SK-N-SH (cell line): Measurements from ENCODE around the gene PI3. TPM values are rescaled to one million over a fixed set of nuclear protein-coding genes. Genes with fewer than 3 reads are reported as not detected.

ENCODE experiments used
- CTCF ChIA-PET: fragments of 300-600, 350-600 bp; formaldehyde crosslinking; extraction: SDS; loops from one replicate; lab custom pipeline; 2021; lab: Yijun Ruan, JAX
- POLR2A ChIA-PET: fragments of 350-600 bp; sonication (Branson Sonifier 250); formaldehyde crosslinking; extraction: SDS; loops from one replicate; lab custom pipeline; 2020; ENCODE audit warnings: antibody characterized with exemption, inconsistent platforms; lab: Yijun Ruan, JAX
- DNase-seq: peaks from one replicate; pipeline ENCODE4 v3.0.0; 2012
- H2AFZ ChIP-seq: fragments of 200-600 bp; sonication (generic); 2 replicates; pipeline ENCODE4 v1.8.1; 2016; ENCODE audit warnings: antibody characterized with exemption, mild to moderate bottlenecking, low read depth
- H3F3A ChIP-seq: fragments of 200-600 bp; sonication (generic); replicated peaks from 2 replicates; pipeline ENCODE3; 2016; ENCODE audit warnings: antibody characterized with exemption, mild to moderate bottlenecking; ENCODE audit not compliant: insufficient read depth
- H3K27ac ChIP-seq, 2 experiments: fragments of 200-500 bp in 1 of 2; fragments of 200-600 bp in 1 of 2; sonication (Bioruptor generic) in 1 of 2; sonication (generic), shearing (Covaris generic) in 1 of 2; 2 replicates each; pipeline versions ENCODE4 v1.5.1 to v1.6.1; 2014 to 2016; ENCODE audit warnings: low read depth in 2 of 2, inconsistent platforms in 1 of 2, low read length in 1 of 2, mild to moderate bottlenecking in 1 of 2, mixed read lengths in 1 of 2
- H3K27me3 ChIP-seq: fragments of 200-600 bp; sonication (generic), shearing (Covaris generic); 2 replicates; pipeline ENCODE4 v1.6.1; 2016; ENCODE audit warnings: mixed run types; ENCODE audit not compliant: insufficient read depth
- H3K36me3 ChIP-seq, 2 experiments: fragments of 200-500 bp in 1 of 2; fragments of 200-600 bp in 1 of 2; sonication (Bioruptor generic) in 1 of 2; sonication (generic) in 1 of 2; replicated peaks in 1 of 2; 2 replicates each; pipeline versions ENCODE3 to v1.5.1; 2014 to 2016; ENCODE audit warnings: low read length in 1 of 2, mild to moderate bottlenecking in 1 of 2; ENCODE audit not compliant: insufficient read depth in 2 of 2, control insufficient read depth in 1 of 2
- H3K4me1 ChIP-seq, 2 experiments: fragments of 200-500 bp in 1 of 2; fragments of 200-600 bp in 1 of 2; sonication (Bioruptor generic) in 1 of 2; sonication (generic), shearing (Covaris generic) in 1 of 2; 2 replicates each; pipeline versions ENCODE4 v1.5.1 to v1.6.1; 2014 to 2016; ENCODE audit warnings: low read depth in 1 of 2, low read length in 1 of 2, mixed run types in 1 of 2; ENCODE audit not compliant: insufficient read depth in 2 of 2, control insufficient read depth in 1 of 2
- H3K4me2 ChIP-seq: fragments of 200-600 bp; sonication (generic), shearing (Covaris generic); 2 replicates; pipeline ENCODE4 v1.6.1; 2017; ENCODE audit warnings: mixed run types
- H3K4me3 ChIP-seq, 2 experiments: fragments of 200-500 bp in 1 of 2; fragments of 200-600 bp in 1 of 2; sonication (Bioruptor generic) in 1 of 2; sonication (generic), shearing (Covaris generic) in 1 of 2; 2 replicates each; pipeline versions ENCODE4 v1.5.1 to v1.8.1; 2014 to 2016; ENCODE audit warnings: low read depth in 2 of 2, inconsistent platforms in 1 of 2, low read length in 1 of 2, mild to moderate bottlenecking in 1 of 2, mixed read lengths in 1 of 2, moderate library complexity in 1 of 2
- H3K79me2 ChIP-seq: fragments of 200-600 bp; sonication (generic); 2 replicates; pipeline ENCODE4 v1.8.1; 2017; ENCODE audit warnings: mild to moderate bottlenecking; ENCODE audit not compliant: insufficient read depth
- H3K9ac ChIP-seq: fragments of 200-600 bp; sonication (generic); 2 replicates; pipeline ENCODE4 v1.6.1; 2017; ENCODE audit warnings: mixed run types
- H3K9me2 ChIP-seq: fragments of 200-600 bp; sonication (generic); 2 replicates; pipeline ENCODE4 v1.6.1; 2017; ENCODE audit warnings: mixed run types
- H3K9me3 ChIP-seq: fragments of 200-600 bp; sonication (generic); 2 replicates; pipeline ENCODE4 v1.6.1; 2017; ENCODE audit warnings: mixed run types, mild to moderate bottlenecking, moderate library complexity
- H4K20me1 ChIP-seq: fragments of 200-600 bp; sonication (generic); 2 replicates; pipeline ENCODE4 v1.6.1; 2017; ENCODE audit warnings: mild to moderate bottlenecking, mixed run types; ENCODE audit not compliant: insufficient read depth
- EP300 ChIP-seq, 2 experiments: IDR thresholded peaks; 2 replicates each; pipeline versions ENCODE4 v1.4.0 to v1.6.1; 2012; ENCODE audit warnings: borderline replicate concordance in 1 of 2, low read depth in 1 of 2, low read length in 1 of 2
- FOXM1 ChIP-seq: IDR thresholded peaks from 2 replicates; pipeline ENCODE4 v1.4.0; 2012; ENCODE audit warnings: low read depth, mild to moderate bottlenecking
- GABPA ChIP-seq: IDR thresholded peaks from 2 replicates; pipeline ENCODE4 v1.4.0; 2012; ENCODE audit warnings: low read depth, mild to moderate bottlenecking
- GATA2 ChIP-seq: sonication (generic); formaldehyde crosslinking; IDR thresholded peaks from 2 replicates; pipeline ENCODE4 v1.5.0; 2020; ENCODE audit warnings: mild to moderate bottlenecking, missing genetic modification reagents
- IRF3 ChIP-seq: fragments of 150-350 bp; IDR thresholded peaks from 2 replicates; pipeline ENCODE4 v1.6.1; 2016; ENCODE audit warnings: mild to moderate bottlenecking, low read depth, low read length
- MAX ChIP-seq: IDR thresholded peaks from 2 replicates; pipeline ENCODE4 v1.4.0; 2012; ENCODE audit warnings: low read depth
- MEF2A ChIP-seq: IDR thresholded peaks from 2 replicates; pipeline ENCODE4 v1.4.0; 2012; ENCODE audit warnings: low read depth, borderline replicate concordance
- PBX3 ChIP-seq: IDR thresholded peaks from 2 replicates; pipeline ENCODE4; 2012
- POLR2AphosphoS5 ChIP-seq: IDR thresholded peaks from 2 replicates; pipeline ENCODE4 v1.6.1; 2012; ENCODE audit warnings: low read depth, low read length
- RAD21 ChIP-seq: IDR thresholded peaks from 2 replicates; pipeline ENCODE4 v1.6.1; 2012; ENCODE audit warnings: mild to moderate bottlenecking, low read length
- RXRA ChIP-seq: IDR thresholded peaks from 2 replicates; pipeline ENCODE4 v1.4.0; 2012; ENCODE audit warnings: low read depth, mild to moderate bottlenecking, borderline replicate concordance
- SMC3 ChIP-seq: IDR thresholded peaks from 2 replicates; pipeline ENCODE4 v1.6.1; 2012; ENCODE audit warnings: low read depth, low read length, improper control_type of control experiment
- TAF1 ChIP-seq: IDR thresholded peaks from 2 replicates; pipeline ENCODE4 v1.6.1; 2012; ENCODE audit warnings: low read depth, mild to moderate bottlenecking, low read length, moderate library complexity, borderline replicate concordance
- TCF12 ChIP-seq: IDR thresholded peaks from 2 replicates; pipeline ENCODE4 v1.4.0; 2012
- TEAD4 ChIP-seq: IDR thresholded peaks from 2 replicates; pipeline ENCODE4 v1.4.0; 2012; ENCODE audit warnings: mild to moderate bottlenecking, borderline replicate concordance; ENCODE audit not compliant: insufficient read depth
- WGBS: methylation state at CpG from one replicate; pipeline ENCODE4 v1.1.6; 2017; ENCODE audit warnings: low lambda C conversion rate; 5-methylcytosine and 5-hydroxymethylcytosine counted together
- polyA plus RNA-seq, 3 experiments: library from polyadenylated mRNA; depleted of rRNA; stranded (reverse); fragments of >200 nt; gene quantifications; 2 replicates each; pipeline ENCODE4 v1.2.3, GENCODE V29; 2012
- TF ChIP-seq, protein P1 (sequence below): fragments of 200-600 bp; sonication (generic); IDR thresholded peaks from 2 replicates; pipeline ENCODE4 v1.6.1; 2017; ENCODE audit warnings: antibody characterized with exemption, mild to moderate bottlenecking, moderate library complexity

Gene PI3
- polyA plus RNA-seq, 1 of the 3 experiments (the other 2 are of a cell fraction): 0.12 TPM

- 6% methylated on average over 1 of the region's 1 CpG for WGBS
- no peaks in the 10 kb centered on the region for H3K27me3 ChIP-seq
- H3K79me2 ChIP-seq: no peaks in the 10 kb centered on the region
- no peaks in the 10 kb centered on the region for H3K9me3 ChIP-seq
- no peaks in the 10 kb centered on the region for H3F3A ChIP-seq
- TF ChIP-seq IRF3: no peak
- TF ChIP-seq RXRA: no peak
- no peak for TF ChIP-seq TEAD4
- TF ChIP-seq FOXM1: no peak
- TF ChIP-seq SMC3: no peak
- TF ChIP-seq RAD21: no peak
- TF ChIP-seq PBX3: no peak
- TF ChIP-seq MEF2A: no peak
- TF ChIP-seq TAF1: no peak
- no peak for TF ChIP-seq TCF12
- no peak for TF ChIP-seq MAX
- TF ChIP-seq GABPA: no peak
- TF ChIP-seq, protein P1, sequence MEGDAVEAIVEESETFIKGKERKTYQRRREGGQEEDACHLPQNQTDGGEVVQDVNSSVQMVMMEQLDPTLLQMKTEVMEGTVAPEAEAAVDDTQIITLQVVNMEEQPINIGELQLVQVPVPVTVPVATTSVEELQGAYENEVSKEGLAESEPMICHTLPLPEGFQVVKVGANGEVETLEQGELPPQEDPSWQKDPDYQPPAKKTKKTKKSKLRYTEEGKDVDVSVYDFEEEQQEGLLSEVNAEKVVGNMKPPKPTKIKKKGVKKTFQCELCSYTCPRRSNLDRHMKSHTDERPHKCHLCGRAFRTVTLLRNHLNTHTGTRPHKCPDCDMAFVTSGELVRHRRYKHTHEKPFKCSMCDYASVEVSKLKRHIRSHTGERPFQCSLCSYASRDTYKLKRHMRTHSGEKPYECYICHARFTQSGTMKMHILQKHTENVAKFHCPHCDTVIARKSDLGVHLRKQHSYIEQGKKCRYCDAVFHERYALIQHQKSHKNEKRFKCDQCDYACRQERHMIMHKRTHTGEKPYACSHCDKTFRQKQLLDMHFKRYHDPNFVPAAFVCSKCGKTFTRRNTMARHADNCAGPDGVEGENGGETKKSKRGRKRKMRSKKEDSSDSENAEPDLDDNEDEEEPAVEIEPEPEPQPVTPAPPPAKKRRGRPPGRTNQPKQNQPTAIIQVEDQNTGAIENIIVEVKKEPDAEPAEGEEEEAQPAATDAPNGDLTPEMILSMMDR: no peak
- TF ChIP-seq EP300 (IDR thresholded peaks at IDR 0.05; ENCODE audit: borderline replicate concordance in 1 of 2, low read depth in 1 of 2, low read length in 1 of 2): no peak
- TF ChIP-seq GATA2: no peak
- no peak for TF ChIP-seq POLR2AphosphoS5
- H3K36me3 ChIP-seq: no peaks in the 10 kb centered on the region
- no peak overlapping the region for H2AFZ ChIP-seq
- no peak overlapping the region for H3K27ac ChIP-seq
- H3K4me3 ChIP-seq: no peak overlapping the region
- POLR2A ChIA-PET: no interaction called here
- no peak overlapping the region for H3K4me2 ChIP-seq
- CTCF ChIA-PET: no interaction called here
- no peak for DNase-seq
- H3K4me1 ChIP-seq: no peaks in the 10 kb centered on the region
- H4K20me1 ChIP-seq: no peaks in the 10 kb centered on the region
- no peaks in the 10 kb centered on the region for H3K9me2 ChIP-seq
- H3K9ac ChIP-seq: no peak overlapping the region
Observed at GRCh38 chr20:45209924-45210323, 35.2 kb downstream of the PI3 start.
